Transverse colon (tissue), 4 donors: ENCODE data around the gene CYBB. TPM values are rescaled to one million over a fixed set of nuclear protein-coding genes. Genes with fewer than 3 reads are reported as not detected.

ENCODE experiments used
- DNase-seq: peaks from one replicate; pipeline ENCODE4 v3.0.0-alpha.2; 2019
- H3K27ac ChIP-seq, 4 donors: fragments of 200-600 bp; sonication (generic); 2 replicates each; pipeline ENCODE4 v1.5.1; 2016 to 2018; ENCODE audit warnings: inconsistent platforms in 4 of 4
- H3K27me3 ChIP-seq: fragments of 200-600 bp; sonication (generic); 2 replicates; pipeline ENCODE4 v1.5.1; 2017; ENCODE audit warnings: inconsistent platforms
- H3K36me3 ChIP-seq, 4 donors: fragments of 200-600 bp; sonication (generic); 2 replicates each; pipeline ENCODE4 v1.5.1; 2017 to 2019; ENCODE audit warnings: inconsistent platforms in 4 of 4
- H3K4me1 ChIP-seq, 4 donors: fragments of 200-600 bp; sonication (generic); 2 replicates each; pipeline ENCODE4 v1.5.1; 2017 to 2020; ENCODE audit warnings: inconsistent platforms in 4 of 4
- H3K4me3 ChIP-seq, 4 donors: fragments of 200-600 bp; sonication (generic); 1 replicate in 1 of 4; 2 replicates in 3 of 4; pipeline versions ENCODE4 v1.5.1 to v1.6.1; 2017 to 2019; ENCODE audit warnings: inconsistent platforms in 4 of 4
- H3K9me3 ChIP-seq, 2 donors: fragments of 200-600 bp; sonication (generic); 2 replicates each; pipeline ENCODE4 v1.5.1; 2017 to 2019; ENCODE audit warnings: inconsistent platforms in 2 of 2
- CTCF ChIP-seq, 5 experiments: fragments of 200-600 bp in 3 of 5; fragments of 450-650 bp in 2 of 5; sonication (generic) in 3 of 5; IDR thresholded peaks; 1 replicate in 2 of 5; 2 replicates in 3 of 5; pipeline ENCODE4 v1.5.1; 2016 to 2017; ENCODE audit warnings: antibody characterized with exemption in 5 of 5, inconsistent platforms in 3 of 5, mild to moderate bottlenecking in 2 of 5, moderate library complexity in 1 of 5
- EP300 ChIP-seq: sonication (generic); formaldehyde crosslinking; IDR thresholded peaks from one replicate; pipeline ENCODE4 v1.6.1; 2017; ENCODE audit warnings: antibody characterized with exemption, low read depth
- POLR2A ChIP-seq: fragments of 450-650 bp; IDR thresholded peaks from one replicate; pipeline ENCODE4 v1.6.1; 2016; ENCODE audit warnings: antibody characterized with exemption, mild to moderate bottlenecking, moderate library complexity
- POLR2AphosphoS5 ChIP-seq, 3 donors: sonication (generic); formaldehyde crosslinking; IDR thresholded peaks; one replicate each; pipeline ENCODE4 v1.6.1; 2016; ENCODE audit warnings: antibody characterized with exemption in 3 of 3
- WGBS, 2 donors: methylation state at CpG; one replicate each; pipeline ENCODE4 v1.1.5; 2018; ENCODE audit warnings: low coverage in 1 of 2; 5-methylcytosine and 5-hydroxymethylcytosine counted together
- in situ Hi-C, 4 donors: fragments of 200-750 bp; cut with MboI; loops; one replicate each; pipeline versions ENCODE4 v1.15.0 to v1.15.1; 2017; ENCODE audit warnings: low sequenced_read_pairs in 3 of 4, low pct_ligation_motif_present in 1 of 4, low pct_unique_long_range_greater_than_20kb in 1 of 4
- intact Hi-C: fragments of 100-400 bp; cut with DNase I; formaldehyde crosslinking; loops from one replicate; pipeline ENCODE4 v1.15.1; 2023; ENCODE audit warnings: low total_unique reads
- total RNA-seq, 4 donors: library from RNA; depleted of rRNA; stranded (reverse); fragments of >200 nt; gene quantifications; one replicate each; pipeline ENCODE4 v1.1.0, GENCODE V29; 2016

The CYBB gene
- total RNA-seq, 4 donors from 2014 or later = 3.8 to 21.7 (median 14.9) TPM

- Histone ChIP-seq H3K27me3 (no peaks in the 10 kb centered on the region), H3K36me3 (no peaks in the 10 kb centered on the region), H3K4me3 (no peak overlapping the region), H3K4me1 (peaks cover 0 to 5% (median 0%) of the 10 kb centered on the region in 4 donors), H3K27ac (no peak overlapping the region), H3K9me3 (no peaks in the 10 kb centered on the region)
- no peak for TF ChIP-seq EP300
- no peak for TF ChIP-seq POLR2A
- no peak for TF ChIP-seq POLR2AphosphoS5 (IDR thresholded peaks at IDR 0.05)
- no peak for TF ChIP-seq CTCF (IDR thresholded peaks at IDR 0.05)
- intact Hi-C loops = no loop called here
- 25 to 27% methylated on average over 2 to 3 of the region's 3 CpGs for WGBS, 2 donors
- no peak for DNase-seq
- in situ Hi-C loops = no loop called here
Observed at GRCh38 chrX:37817579-37817978, 37.7 kb downstream of the CYBB start.

- intact Hi-C loops = no loop called here
- DNase-seq = peak; percentile 14
Observed at GRCh38 chrX:37818031-37818430, 38.2 kb downstream of the CYBB start.

GRCh38 chrX:37820646-37821045 is 40.8 kb downstream of the CYBB start:
- Histone ChIP-seq H3K36me3 (no peaks in the 10 kb centered on the region), H3K27me3 (no peaks in the 10 kb centered on the region), H3K4me1 (peaks cover 0 to 8% (median 4%) of the 10 kb centered on the region in 4 donors), H3K27ac (no peak overlapping the region), H3K9me3 (no peaks in the 10 kb centered on the region), H3K4me3 (no peak overlapping the region)
- no peak for DNase-seq
- TF ChIP-seq POLR2A (no peak), CTCF (IDR thresholded peaks at IDR 0.05) (no peak), EP300 (no peak), POLR2AphosphoS5 (IDR thresholded peaks at IDR 0.05) (no peak)
- in situ Hi-C loops (loop anchor here in 2 of 4 donors (10.0 kb wide), 1 partner anchor 76 kb away; no protein-coding TSS in a partner anchor), intact Hi-C loops (loop anchor here (10.0 kb wide), 2 partner anchors 56 to 316 kb away; no protein-coding TSS in a partner anchor)
- WGBS, 2 donors = 65 to 100% methylated on average over 1 of the region's 1 CpG

More at GRCh38 chrX:37818031-37818430, 38.2 kb downstream of the CYBB start:
- Histone ChIP-seq H3K27me3 (no peaks in the 10 kb centered on the region), H3K4me3 (no peak overlapping the region), H3K4me1 (peaks cover 0 to 5% (median 0%) of the 10 kb centered on the region in 4 donors), H3K36me3 (no peaks in the 10 kb centered on the region), H3K9me3 (no peaks in the 10 kb centered on the region), H3K27ac (no peak overlapping the region)
- TF ChIP-seq EP300 (no peak), POLR2AphosphoS5 (IDR thresholded peaks at IDR 0.05) (no peak), CTCF (IDR thresholded peaks at IDR 0.05) (no peak)
- WGBS, 2 donors = 0 to 24% methylated on average over 2 of the region's 2 CpGs
- in situ Hi-C loops = no loop called here

- intact Hi-C loops = loop anchor here (10.0 kb wide), 2 partner anchors 60 to 320 kb away; no protein-coding TSS in a partner anchor
Observed at GRCh38 chrX:37824491-37825214, 44.8 kb downstream of the CYBB start.

More at GRCh38 chrX:37824491-37825214, 44.8 kb downstream of the CYBB start:
- no peak overlapping the region for H3K4me3 ChIP-seq
- H3K36me3 ChIP-seq = no peaks in the 10 kb centered on the region
- H3K27me3 ChIP-seq = no peaks in the 10 kb centered on the region
- H3K9me3 ChIP-seq = no peaks in the 10 kb centered on the region
- DNase-seq = no peak
- peaks cover 0 to 8% (median 2%) of the 10 kb centered on the region in 4 donors for H3K4me1 ChIP-seq
- no peak overlapping the region for H3K27ac ChIP-seq
- TF ChIP-seq EP300 (no peak), CTCF (IDR thresholded peaks at IDR 0.05) (no peak), POLR2AphosphoS5 (IDR thresholded peaks at IDR 0.05) (no peak), POLR2A (no peak)
- 46% methylated on average over 1 of the region's 1 CpG; no CpG with 5 or more reads in 1 of the 2 donors for WGBS, 2 donors
- in situ Hi-C loops = loop anchor here in 3 of 4 donors (5.0 to 10.0 kb wide), 2 partner anchors 80 to 82 kb away; no protein-coding TSS in a partner anchor
